DND-41 (cell line): Measurements from ENCODE around the gene GRM7.

Experiments
- ATAC-seq: fragments of 200-7000 bp; cut with Tn5 transposase; 3 replicates; pipeline ENCODE4 v1.9.1; 2021; ENCODE audit warnings: low read depth; ENCODE audit not compliant: insufficient read depth
- DNase-seq: peaks from one replicate; pipeline ENCODE4 v3.0.0-alpha.2; 2020
- H2AFZ ChIP-seq: 2 replicates; pipeline ENCODE4 v1.6.0; 2012; ENCODE audit warnings: low read depth, low read length
- H3K27ac ChIP-seq: 2 replicates; pipeline ENCODE4 v1.5.1; 2012; ENCODE audit warnings: low read length, inconsistent platforms
- H3K27me3 ChIP-seq: fragments of 200-600 bp; sonication (generic); 2 replicates; pipeline ENCODE4 v1.6.0; 2012; ENCODE audit warnings: low read length, mild to moderate bottlenecking, inconsistent platforms; ENCODE audit not compliant: insufficient read depth, poor library complexity
- H3K36me3 ChIP-seq: 2 replicates; pipeline ENCODE4 v1.5.1; 2012; ENCODE audit warnings: low read length, inconsistent platforms; ENCODE audit not compliant: insufficient read depth
- H3K4me1 ChIP-seq: 2 replicates; pipeline ENCODE4 v1.5.1; 2012; ENCODE audit warnings: mild to moderate bottlenecking, low read length; ENCODE audit not compliant: insufficient read depth
- H3K4me2 ChIP-seq: 2 replicates; pipeline ENCODE4 v1.6.0; 2012; ENCODE audit warnings: mild to moderate bottlenecking, moderate library complexity, low read length, inconsistent platforms; ENCODE audit not compliant: insufficient read depth
- H3K4me3 ChIP-seq, 2 experiments: fragments of 200-600 bp in 1 of 2; shearing (Covaris generic) in 1 of 2; 2 replicates each; pipeline ENCODE4 v1.5.1; 2012 to 2016; ENCODE audit warnings: inconsistent platforms in 2 of 2, low read length in 2 of 2, mild to moderate bottlenecking in 2 of 2, low read depth in 1 of 2, moderate library complexity in 1 of 2
- H3K79me2 ChIP-seq: 2 replicates; pipeline ENCODE4 v1.6.0; 2012; ENCODE audit warnings: low read length, inconsistent platforms; ENCODE audit not compliant: insufficient read depth
- H3K9ac ChIP-seq: 2 replicates; pipeline ENCODE4 v1.6.0; 2012; ENCODE audit warnings: low read depth, mild to moderate bottlenecking, inconsistent platforms, low read length, moderate library complexity
- H3K9me3 ChIP-seq: 2 replicates; pipeline ENCODE4 v1.5.1; 2012; ENCODE audit warnings: low read length, moderate library complexity, mild to moderate bottlenecking, inconsistent platforms; ENCODE audit not compliant: insufficient read depth, severe bottlenecking
- H4K20me1 ChIP-seq: 2 replicates; pipeline ENCODE4 v1.6.0; 2012; ENCODE audit warnings: low read length; ENCODE audit not compliant: insufficient read depth
- CTCF ChIP-seq: IDR thresholded peaks from 2 replicates; pipeline ENCODE4 v1.5.1; 2012; ENCODE audit warnings: borderline replicate concordance, low read length, moderate library complexity, mild to moderate bottlenecking; ENCODE audit not compliant: poor library complexity, severe bottlenecking; ENCODE audit errors: extremely low read depth
- EZH2 ChIP-seq: IDR thresholded peaks from 3 replicates; pipeline ENCODE4 v1.6.1; 2012; ENCODE audit warnings: borderline replicate concordance, low read depth, mild to moderate bottlenecking, moderate library complexity, low read length, inconsistent platforms; ENCODE audit not compliant: severe bottlenecking

The GRM7 gene

GRCh38 chr3:7766530-7766929 lies 905.6 kb downstream of the GRM7 start:
- H3K9ac ChIP-seq = no peak overlapping the region
- no peaks in the 10 kb centered on the region for H4K20me1 ChIP-seq
- H3K36me3 ChIP-seq = no peaks in the 10 kb centered on the region
- no peaks in the 10 kb centered on the region for H3K79me2 ChIP-seq
- no peaks in the 10 kb centered on the region for H3K4me1 ChIP-seq
- ATAC-seq (no peak), DNase-seq (no peak)
- no peak overlapping the region for H2AFZ ChIP-seq
- H3K27ac ChIP-seq = no peak overlapping the region
- H3K27me3 ChIP-seq = no peaks in the 10 kb centered on the region
- H3K4me2 ChIP-seq = no peak overlapping the region
- no peak overlapping the region for H3K4me3 ChIP-seq
- TF ChIP-seq CTCF (no peak), EZH2 (no peak)
- no peaks in the 10 kb centered on the region for H3K9me3 ChIP-seq

GRCh38 chr3:7779331-7779730 lies 918.4 kb downstream of the GRM7 start:
- no peak for TF ChIP-seq CTCF
- TF ChIP-seq EZH2 = no peak
- Histone ChIP-seq H3K9me3 (no peaks in the 10 kb centered on the region), H3K4me2 (no peak overlapping the region), H3K9ac (no peak overlapping the region), H3K27ac (no peak overlapping the region), H3K36me3 (no peaks in the 10 kb centered on the region), H3K4me1 (no peaks in the 10 kb centered on the region), H3K27me3 (no peaks in the 10 kb centered on the region), H3K79me2 (no peaks in the 10 kb centered on the region), H4K20me1 (no peaks in the 10 kb centered on the region), H2AFZ (no peak overlapping the region), H3K4me3 (no peak overlapping the region)
- ATAC-seq = no peak
- DNase-seq = no peak

GRCh38 chr3:7781395-7781794 lies 920.5 kb downstream of the GRM7 start:
- Histone ChIP-seq H3K36me3 (no peaks in the 10 kb centered on the region), H3K9ac (no peak overlapping the region)
- no peak for ATAC-seq

More at GRCh38 chr3:7781395-7781794, 920.5 kb downstream of the GRM7 start:
- no peaks in the 10 kb centered on the region for H3K27me3 ChIP-seq
- H2AFZ ChIP-seq = no peak overlapping the region
- DNase-seq = no peak
- H3K27ac ChIP-seq = no peak overlapping the region
- no peak overlapping the region for H3K4me3 ChIP-seq
- TF ChIP-seq EZH2 (no peak), CTCF (no peak)
- no peaks in the 10 kb centered on the region for H3K79me2 ChIP-seq
- no peaks in the 10 kb centered on the region for H3K9me3 ChIP-seq
- no peaks in the 10 kb centered on the region for H3K4me1 ChIP-seq
- H4K20me1 ChIP-seq = no peaks in the 10 kb centered on the region
- H3K4me2 ChIP-seq = no peak overlapping the region
